HG03342 (cell line): ENCODE measurements around the gene ETNK2.
A peak's percentile ranks its signal among the peaks of the same experiment; 100 is the strongest.

ENCODE experiments used
- ATAC-seq: cut with Tn5 transposase; IDR thresholded peaks from one replicate; pipeline ENCODE4 v1.9.1; 2021; ENCODE audit warnings: mild to moderate bottlenecking, moderate library complexity; ENCODE audit not compliant: unreplicated experiment

The ETNK2 gene

DNA sequence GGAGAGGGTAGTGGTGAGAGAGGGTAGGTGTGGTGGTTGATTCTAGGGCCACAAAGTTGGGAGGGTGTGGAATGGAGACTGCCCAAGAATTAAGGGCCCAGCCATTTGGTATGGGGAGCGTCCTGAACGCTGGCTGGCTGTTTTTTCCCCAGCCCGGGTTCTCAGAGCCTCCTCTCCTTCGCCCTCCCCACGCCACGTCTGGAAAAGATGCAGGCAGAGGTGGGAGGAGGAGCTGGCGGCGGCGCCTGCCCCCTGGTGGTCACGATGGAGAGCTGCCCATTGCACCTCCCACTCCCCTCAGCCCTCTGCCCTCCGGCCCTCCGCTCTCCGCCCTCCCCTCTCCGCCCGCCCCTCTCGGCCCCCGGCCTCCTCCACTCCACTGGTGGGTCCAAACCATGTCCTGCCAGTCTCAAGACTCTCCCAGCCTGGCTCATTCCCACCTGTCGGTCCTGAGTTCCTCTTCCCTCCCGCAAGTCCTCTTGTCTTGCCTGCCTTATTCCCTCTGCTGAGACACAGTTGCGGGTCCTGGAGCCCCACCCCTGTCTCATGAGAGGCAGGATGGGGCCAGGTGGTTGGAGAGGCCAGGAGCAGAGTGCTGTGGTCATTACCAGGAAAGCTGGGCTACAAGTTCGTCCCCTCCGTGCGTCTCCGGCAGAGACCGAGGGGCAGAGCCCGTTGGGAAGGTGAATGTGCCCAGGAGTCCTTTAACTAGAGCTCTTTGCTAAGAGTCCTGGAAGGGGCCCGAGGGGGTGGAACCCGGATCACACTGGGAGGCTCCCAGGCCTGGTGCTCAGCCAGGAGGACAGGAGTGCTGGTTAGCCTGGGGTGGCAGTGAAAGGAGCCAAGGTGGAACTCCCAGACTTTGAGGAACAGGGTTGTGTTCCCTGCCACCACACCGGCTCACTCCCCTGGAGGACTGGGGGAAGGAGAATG lies 22.6 kb downstream of the ETNK2 start:
- peak; percentile 62 for ATAC-seq

DNA sequence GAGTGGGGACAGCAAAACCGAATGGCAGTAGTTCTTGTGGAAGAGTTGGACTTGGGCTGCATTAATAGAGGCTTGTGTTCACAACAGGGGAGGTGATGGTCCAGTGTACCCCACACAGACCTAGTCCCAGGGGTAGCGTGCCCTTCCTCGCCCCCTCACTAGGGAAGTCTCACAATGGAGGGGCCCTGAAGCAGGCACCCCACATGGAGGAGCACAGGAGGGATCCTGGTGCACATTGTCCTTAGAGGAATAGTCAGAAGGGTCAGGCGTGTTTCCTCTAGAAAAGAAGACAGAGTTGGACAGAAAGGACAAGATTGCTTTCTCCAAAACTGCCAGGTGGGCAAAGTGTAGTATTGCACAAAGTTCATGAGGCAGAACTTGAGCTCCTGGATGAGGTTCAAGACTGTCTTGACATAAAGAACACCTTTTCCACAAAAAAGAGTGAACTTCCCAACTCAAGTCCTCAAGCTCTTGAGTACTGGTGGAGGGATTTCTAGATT lies 23.3 kb downstream of the ETNK2 start:
- ATAC-seq = no peak

- no peak for ATAC-seq
Observed at GRCh38 chr1:204127597-204128242, 24.1 kb downstream of the ETNK2 start.

GRCh38 chr1:204126956-204127355 lies 24.9 kb downstream of the ETNK2 start:
- ATAC-seq = no peak

DNA sequence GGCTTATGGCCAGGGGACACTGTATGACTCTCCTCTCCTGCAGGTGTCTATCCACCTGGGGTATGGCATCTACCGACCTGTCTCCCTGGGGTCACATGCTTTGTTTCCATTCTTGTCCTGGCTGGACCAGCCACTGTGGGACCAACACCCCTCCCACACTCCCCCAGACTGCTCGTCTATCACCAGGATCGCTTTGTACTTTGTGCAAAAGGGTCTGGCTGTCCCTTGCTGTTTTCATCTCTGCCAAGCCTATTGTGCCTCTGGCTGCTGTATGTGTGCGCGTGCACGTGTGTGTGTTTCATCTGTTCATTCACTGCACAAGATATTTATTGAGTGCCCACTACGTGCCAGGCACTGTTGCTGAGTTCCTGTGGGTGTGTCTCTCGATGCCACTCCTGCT lies 25.5 kb downstream of the ETNK2 start:
- ATAC-seq = no peak

- no peak for ATAC-seq
Observed at GRCh38 chr1:204125759-204126351, 26.0 kb downstream of the ETNK2 start.

GRCh38 chr1:204124639-204125038 lies 27.2 kb downstream of the ETNK2 start:
- no peak for ATAC-seq

GRCh38 chr1:204123376-204123775 lies 28.5 kb downstream of the ETNK2 start:
- ATAC-seq = no peak

GRCh38 chr1:204121840-204122555 lies 29.8 kb downstream of the ETNK2 start:
- no peak for ATAC-seq

DNA sequence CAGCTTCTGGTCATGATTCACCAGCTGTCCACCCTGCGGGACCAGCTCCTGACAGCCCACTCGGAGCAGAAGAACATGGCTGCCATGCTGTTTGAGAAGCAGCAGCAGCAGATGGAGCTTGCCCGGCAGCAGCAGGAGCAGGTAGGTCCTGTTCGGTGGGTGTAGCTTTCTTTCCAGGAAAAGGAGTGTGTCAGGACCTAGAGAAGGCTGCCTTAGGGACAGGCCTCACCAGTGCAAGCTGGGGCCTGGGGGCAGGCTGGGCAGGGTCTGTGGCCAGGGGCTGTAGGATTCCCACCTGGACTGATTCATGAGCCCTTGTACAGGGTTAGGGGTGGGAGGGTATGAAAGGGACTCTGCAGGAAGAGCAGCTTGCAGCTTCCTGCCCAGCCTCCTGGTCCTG lies 35.3 kb downstream of the ETNK2 start:
- ATAC-seq = no peak

GRCh38 chr1:204115116-204115515 lies 36.7 kb downstream of the ETNK2 start:
- ATAC-seq = no peak

- no peak for ATAC-seq
Observed at GRCh38 chr1:204114606-204115005, 37.2 kb downstream of the ETNK2 start.

DNA sequence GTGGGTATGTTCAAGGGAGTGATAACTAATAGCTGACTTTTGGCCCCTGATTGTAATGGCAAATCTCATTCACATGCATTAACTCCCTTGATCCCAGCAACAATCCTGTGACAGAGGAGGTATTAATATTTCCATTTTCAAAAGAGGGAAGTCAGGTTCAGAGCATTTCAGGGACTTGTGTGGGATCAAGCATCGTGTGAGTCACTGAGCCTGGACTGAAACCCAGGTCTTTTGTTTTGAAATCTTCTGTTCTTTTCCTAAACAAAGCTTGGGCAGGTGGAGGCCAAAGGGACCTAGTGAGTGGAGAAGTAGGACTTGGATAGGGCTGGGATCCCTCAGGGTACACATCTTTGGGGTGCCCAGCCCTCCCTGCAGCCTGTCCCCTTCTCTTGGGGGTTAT lies 37.9 kb downstream of the ETNK2 start:
- no peak for ATAC-seq

DNA sequence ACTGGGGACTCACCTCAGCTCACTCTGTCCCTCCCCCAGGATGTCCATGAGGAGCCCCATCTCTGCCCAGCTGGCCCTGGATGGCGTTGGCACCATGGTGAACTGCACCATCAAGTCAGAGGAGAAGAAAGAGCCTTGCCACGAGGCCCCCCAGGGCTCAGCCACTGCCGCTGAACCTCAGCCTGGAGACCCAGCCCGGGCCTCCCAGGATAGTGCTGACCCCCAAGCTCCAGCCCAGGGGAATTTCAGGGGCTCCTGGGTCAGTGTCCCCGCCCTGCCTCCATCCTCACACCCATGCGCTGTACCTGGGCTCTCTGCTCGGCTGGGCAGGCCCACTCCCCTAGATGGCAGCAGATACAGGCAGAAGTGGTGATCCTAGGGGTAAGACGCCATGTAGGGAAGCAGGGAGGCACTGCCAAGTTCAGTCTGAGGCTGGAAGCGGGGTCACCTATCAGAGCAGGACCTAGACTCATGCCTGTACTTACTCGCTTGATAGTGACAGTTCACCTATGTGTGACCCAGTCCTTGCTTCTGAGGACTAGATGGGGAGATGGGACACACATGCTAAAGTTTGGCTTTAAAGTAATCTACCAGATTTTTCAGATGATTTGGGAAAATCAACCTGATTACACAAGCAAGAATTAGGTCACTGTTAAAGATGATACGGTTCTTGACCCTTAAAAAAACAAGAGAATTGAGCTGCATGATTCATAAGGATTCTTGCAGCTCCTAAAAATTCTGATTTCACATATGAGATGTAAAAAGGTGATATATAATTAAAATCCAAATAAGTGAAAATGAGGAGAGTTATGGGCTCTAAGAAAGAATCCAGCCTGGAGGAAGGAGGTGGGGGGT lies 38.7 kb downstream of the ETNK2 start:
- no peak for ATAC-seq

DNA sequence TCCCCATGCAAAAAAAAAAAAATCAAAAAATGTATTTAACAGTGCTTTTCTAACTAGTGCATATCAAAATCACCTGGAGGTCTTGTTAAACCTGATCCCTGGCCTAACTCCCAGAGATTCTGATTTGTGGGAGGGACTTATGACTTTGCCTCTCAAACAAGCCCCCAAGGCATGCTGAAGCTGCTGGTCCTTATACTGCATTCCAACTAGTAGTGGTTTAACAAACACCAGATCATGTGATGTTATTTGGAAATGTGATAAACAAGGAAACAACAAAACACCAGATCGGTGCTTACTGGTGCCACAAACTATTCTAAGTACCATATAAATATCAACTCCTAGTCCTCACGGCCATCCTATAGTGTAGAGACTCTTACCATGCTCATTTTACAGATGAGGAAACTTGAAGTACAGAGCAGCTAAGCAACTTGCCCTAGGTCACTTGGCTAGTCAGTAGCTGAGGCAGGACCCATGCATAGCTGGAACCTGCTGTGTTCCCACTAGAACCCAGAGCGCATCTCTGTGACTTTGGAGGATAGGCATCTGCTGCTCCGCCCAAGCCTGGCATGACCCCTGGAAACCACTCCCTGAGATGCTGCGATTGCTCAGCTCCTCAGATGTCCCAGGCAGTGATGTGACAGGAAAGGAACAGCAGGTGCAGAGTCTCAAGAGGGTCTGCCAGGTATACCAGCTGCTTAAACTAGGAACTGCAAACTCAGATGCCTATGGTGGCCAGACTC lies 40.8 kb downstream of the ETNK2 start:
- ATAC-seq = no peak

DNA sequence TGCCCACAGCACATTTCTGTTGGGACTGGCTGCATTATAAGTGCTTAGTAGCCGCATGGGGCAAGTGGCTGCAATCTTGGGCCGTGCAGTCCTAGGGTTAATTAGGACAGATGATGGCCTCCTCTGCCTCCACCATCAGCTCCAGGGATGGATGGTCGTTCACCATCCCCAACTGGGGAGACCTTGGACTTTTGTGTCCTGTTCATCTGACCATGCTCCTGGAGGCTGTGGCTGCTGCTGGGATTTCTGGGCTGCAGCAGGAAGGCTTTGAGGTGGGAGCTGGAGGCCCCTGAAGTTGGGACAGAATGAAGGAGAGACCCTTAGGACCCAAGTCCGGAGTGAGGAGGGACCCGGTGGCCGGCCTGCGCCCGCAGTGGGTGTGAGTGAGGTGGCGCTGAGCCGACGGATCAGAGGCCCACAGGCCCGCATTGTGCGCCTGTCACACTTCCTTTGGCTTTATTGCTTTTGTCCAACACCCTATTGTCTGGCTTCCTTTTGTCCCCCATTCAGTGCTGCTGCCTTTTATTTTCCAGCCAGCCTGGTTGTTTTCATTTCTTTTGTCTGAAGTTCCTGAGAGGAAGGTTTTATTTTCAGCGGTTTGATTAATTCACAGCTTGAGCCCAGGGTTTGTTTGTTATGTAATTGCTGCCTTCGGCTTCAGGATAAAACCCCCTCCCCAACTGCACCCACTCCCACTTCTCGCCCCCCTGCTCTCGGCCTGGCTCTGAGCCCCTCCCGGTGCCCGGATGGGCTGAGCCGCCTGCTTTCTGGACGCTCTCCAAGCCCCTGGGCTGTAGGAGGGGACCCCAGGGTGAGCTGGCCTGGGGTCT lies 43.3 kb downstream of the ETNK2 start:
- no peak for ATAC-seq

DNA sequence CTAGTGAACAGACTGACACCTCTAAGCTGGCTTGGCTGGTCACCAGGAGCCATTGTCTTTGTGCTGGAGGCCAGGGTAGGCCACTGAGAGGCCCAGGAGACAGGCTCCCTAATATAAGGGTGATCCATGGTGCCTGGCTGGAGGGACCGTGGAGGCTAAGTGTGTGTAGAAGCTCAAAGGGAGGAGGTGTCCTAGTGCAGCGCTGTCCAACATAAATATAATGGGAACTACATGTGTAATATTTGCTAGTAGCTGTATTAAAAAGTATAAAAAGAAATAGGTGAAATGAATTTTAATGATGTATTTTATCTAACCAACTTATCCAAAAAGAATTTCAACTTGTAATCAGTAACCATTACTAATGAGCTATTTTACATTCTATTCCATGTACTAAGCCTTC lies 44.0 kb downstream of the ETNK2 start:
- no peak for ATAC-seq

DNA sequence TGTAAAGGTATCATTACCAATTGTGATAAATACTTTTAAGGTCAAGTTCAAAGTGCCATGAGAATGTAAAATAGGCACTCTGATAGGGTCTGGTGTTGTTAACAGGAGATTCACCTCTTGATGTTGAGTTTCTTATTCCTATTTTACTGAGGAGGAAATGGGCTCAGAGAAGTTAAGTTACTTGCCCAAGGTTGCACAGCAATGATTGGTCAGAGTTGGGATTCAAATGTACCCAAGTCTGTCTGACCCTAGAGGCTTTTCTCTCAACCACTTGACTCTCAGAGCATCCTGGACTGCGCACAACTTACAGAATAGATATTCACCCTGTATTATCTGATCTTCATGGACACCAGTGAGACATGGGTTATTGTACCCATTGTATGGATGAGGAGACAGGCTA lies 45.0 kb downstream of the ETNK2 start:
- ATAC-seq = no peak

- no peak for ATAC-seq
Observed at GRCh38 chr1:204105131-204105515, 46.7 kb downstream of the ETNK2 start.
